Fibroblast of lung (primary cell): ENCODE measurements around the gene IGFBPL1. TPM values are rescaled to one million over a fixed set of nuclear protein-coding genes. Genes with fewer than 3 reads are reported as not detected.

Experiments
- DNase-seq, 2 donors: peaks; one replicate each; pipeline versions ENCODE4 v3.0.0 to v3.0.0-alpha.2; 2010; ENCODE audit warnings: low read depth in 2 of 2
- H2AFZ ChIP-seq: 2 replicates; pipeline ENCODE4 v1.5.1; 2012; ENCODE audit warnings: low read length, control low read depth, inconsistent platforms
- H3K27ac ChIP-seq: 2 replicates; pipeline ENCODE4 v1.5.1; 2011; ENCODE audit warnings: low read length, control low read depth; ENCODE audit not compliant: insufficient read depth
- H3K27me3 ChIP-seq: 2 replicates; pipeline ENCODE4 v1.5.1; 2011; ENCODE audit warnings: mild to moderate bottlenecking, low read length; ENCODE audit not compliant: control insufficient read depth, insufficient read depth
- H3K36me3 ChIP-seq: 2 replicates; pipeline ENCODE4 v1.5.1; 2011; ENCODE audit warnings: low read length; ENCODE audit not compliant: control insufficient read depth, insufficient read depth
- H3K4me1 ChIP-seq: 2 replicates; pipeline ENCODE4 v1.5.1; 2011; ENCODE audit warnings: low read length; ENCODE audit not compliant: control insufficient read depth, insufficient read depth; ENCODE audit errors: extremely low read depth
- H3K4me2 ChIP-seq: 2 replicates; pipeline ENCODE4 v1.5.1; 2011; ENCODE audit warnings: low read length, control low read depth; ENCODE audit not compliant: insufficient read depth; ENCODE audit errors: extremely low read depth
- H3K4me3 ChIP-seq, 4 experiments: fragments of 200-600 bp in 1 of 4; sonication (generic) in 1 of 4; replicated peaks in 1 of 4; 2 replicates each; pipeline ENCODE4 v1.5.1; 2011 to 2016; ENCODE audit warnings: low read length in 4 of 4, low read depth in 3 of 4, mild to moderate bottlenecking in 3 of 4, control low read depth in 2 of 4, inconsistent platforms in 1 of 4, mixed read lengths in 1 of 4; ENCODE audit not compliant: insufficient read depth in 1 of 4; ENCODE audit errors: control extremely low read depth in 1 of 4
- H3K79me2 ChIP-seq: 2 replicates; pipeline ENCODE4 v1.5.1; 2012; ENCODE audit warnings: mild to moderate bottlenecking, low read length, inconsistent platforms; ENCODE audit not compliant: control insufficient read depth, insufficient read depth
- H3K9ac ChIP-seq: 2 replicates; pipeline ENCODE4 v1.5.1; 2011; ENCODE audit warnings: mild to moderate bottlenecking, low read length, control low read depth; ENCODE audit not compliant: insufficient read depth
- H3K9me3 ChIP-seq: 2 replicates; pipeline ENCODE4 v1.5.1; 2012; ENCODE audit warnings: low read depth, low read length; ENCODE audit not compliant: control insufficient read depth, insufficient read depth
- H4K20me1 ChIP-seq: 2 replicates; pipeline ENCODE4 v1.5.1; 2011; ENCODE audit warnings: low read length; ENCODE audit not compliant: control insufficient read depth, insufficient read depth; ENCODE audit errors: extremely low read depth
- CTCF ChIP-seq, 2 donors: IDR thresholded peaks in 1 of 2; conservative IDR thresholded peaks in 1 of 2; 1 replicate in 1 of 2; 2 replicates in 1 of 2; pipeline ENCODE4 v1.5.1; 2011 to 2012; ENCODE audit warnings: low read length in 2 of 2, control low read depth in 1 of 2, inconsistent platforms in 1 of 2, low read depth in 1 of 2, mild to moderate bottlenecking in 1 of 2
- EZH2 ChIP-seq: IDR thresholded peaks from 2 replicates; pipeline ENCODE4 v1.5.1; 2012; ENCODE audit warnings: low read length, control low read depth, mild to moderate bottlenecking; ENCODE audit errors: missing control alignments
- polyA plus RNA-seq, 2 donors: library from polyadenylated mRNA; depleted of rRNA in 1 of 2; stranded (reverse) in 1 of 2; unstranded in 1 of 2; fragments of >200 nt; gene quantifications; 2 replicates each; pipeline ENCODE4 v1.2.1, GENCODE V29; 2011 to 2012; ENCODE audit warnings: missing spikeins in 1 of 2
- total RNA-seq: library from RNA; depleted of rRNA; stranded (reverse); fragments of >200 nt; gene quantifications from 2 replicates; pipeline ENCODE4 v1.2.1, GENCODE V29; 2014

Gene IGFBPL1
- total and polyA plus RNA-seq, 2 donors (not counting 1 experiment from before 2014, with no cell fraction given): not detected

- no peak for DNase-seq
- H3K4me3 ChIP-seq: no peak overlapping the region
- H3K4me2 ChIP-seq: no peak overlapping the region
- H3K4me1 ChIP-seq: no peaks in the 10 kb centered on the region
- no peaks in the 10 kb centered on the region for H3K36me3 ChIP-seq
- no peaks in the 10 kb centered on the region for H4K20me1 ChIP-seq
- H3K27ac ChIP-seq: no peak overlapping the region
- H2AFZ ChIP-seq: no peak overlapping the region
- TF ChIP-seq CTCF (conservative IDR thresholded peaks at IDR 0.05 in 1 of 2, IDR thresholded peaks at IDR 0.05 in 1 of 2; ENCODE audit: low read depth in 1 of 2, low read length in 2 of 2): no peak
- TF ChIP-seq EZH2: no peak
- H3K9me3 ChIP-seq: no peaks in the 10 kb centered on the region
- peaks cover 10% of the 10 kb centered on the region for H3K27me3 ChIP-seq
- no peak overlapping the region for H3K9ac ChIP-seq
- H3K79me2 ChIP-seq: no peaks in the 10 kb centered on the region
Measured at GRCh38 chr9:38376021-38376670, 48.1 kb downstream of the IGFBPL1 start.

GRCh38 chr9:38375572-38375963 is 48.7 kb downstream of the IGFBPL1 start:
- no peak for DNase-seq
- H2AFZ ChIP-seq: no peak overlapping the region
- H4K20me1 ChIP-seq: no peaks in the 10 kb centered on the region
- no peaks in the 10 kb centered on the region for H3K36me3 ChIP-seq
- H3K79me2 ChIP-seq: no peaks in the 10 kb centered on the region
- no peak overlapping the region for H3K4me3 ChIP-seq
- H3K27ac ChIP-seq: no peak overlapping the region
- TF ChIP-seq EZH2 (no peak), CTCF (conservative IDR thresholded peaks at IDR 0.05 in 1 of 2, IDR thresholded peaks at IDR 0.05 in 1 of 2; ENCODE audit: low read depth in 1 of 2, low read length in 2 of 2) (no peak)
- peaks cover 10% of the 10 kb centered on the region for H3K27me3 ChIP-seq
- H3K9me3 ChIP-seq: no peaks in the 10 kb centered on the region
- no peak overlapping the region for H3K9ac ChIP-seq
- H3K4me1 ChIP-seq: no peaks in the 10 kb centered on the region
- no peak overlapping the region for H3K4me2 ChIP-seq

- H3K4me3 ChIP-seq: no peak overlapping the region
- H3K79me2 ChIP-seq: no peaks in the 10 kb centered on the region
- H2AFZ ChIP-seq: no peak overlapping the region
- H3K9me3 ChIP-seq: no peaks in the 10 kb centered on the region
- TF ChIP-seq EZH2 (no peak), CTCF (conservative IDR thresholded peaks at IDR 0.05 in 1 of 2, IDR thresholded peaks at IDR 0.05 in 1 of 2; ENCODE audit: low read depth in 1 of 2, low read length in 2 of 2) (no peak)
- H4K20me1 ChIP-seq: no peaks in the 10 kb centered on the region
- H3K9ac ChIP-seq: no peak overlapping the region
- H3K4me1 ChIP-seq: no peaks in the 10 kb centered on the region
- no peak for DNase-seq
- H3K27ac ChIP-seq: no peak overlapping the region
- H3K27me3 ChIP-seq: peaks cover 12% of the 10 kb centered on the region
- H3K36me3 ChIP-seq: no peaks in the 10 kb centered on the region
- H3K4me2 ChIP-seq: no peak overlapping the region
Measured at GRCh38 chr9:38374847-38375571, 49.2 kb downstream of the IGFBPL1 start.
